Measurements from ENCODE around the gene PDE4B.

PDE4B gene

DNA sequence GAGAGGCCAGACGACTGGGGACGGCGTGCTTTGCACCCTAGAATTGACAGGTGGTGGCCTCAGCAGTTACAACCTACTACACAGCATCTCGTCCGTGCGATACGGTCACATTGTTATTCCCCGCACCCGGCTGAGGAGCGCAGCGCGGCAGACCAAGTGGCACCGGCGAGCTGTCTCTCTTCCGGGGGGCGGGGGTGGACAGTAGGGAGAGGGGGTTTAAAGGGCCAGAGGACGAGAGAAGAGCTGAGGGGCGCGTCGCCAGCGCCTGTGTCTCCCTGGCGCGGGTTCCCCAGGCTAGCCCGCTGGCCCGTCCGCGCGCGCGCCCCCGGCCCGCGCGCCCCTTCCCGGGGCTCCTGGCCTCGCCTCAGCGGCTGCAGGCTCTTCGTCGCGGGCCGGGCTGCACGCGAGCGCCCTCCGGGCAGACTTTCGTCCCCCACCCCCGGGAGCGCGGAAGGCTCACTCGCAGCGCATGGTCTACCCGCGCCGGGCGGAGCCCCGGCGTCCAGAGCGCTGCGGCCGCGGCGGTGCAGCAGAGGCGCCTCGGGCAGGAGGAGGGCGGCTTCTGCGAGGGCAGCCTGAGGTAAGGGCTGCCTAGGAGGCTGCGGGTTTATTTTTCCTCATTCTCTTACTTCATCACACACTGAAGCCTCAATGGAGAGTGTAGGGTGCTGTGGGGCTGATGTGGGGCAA, at the start of gene PDE4B:
Gene PDE4B (plus strand): TSS at position 227 of the 690 bp plus-strand sequence.
- DNase-seq (ENCODE audit: low read depth, low spot score): peak; percentile 69

DNA sequence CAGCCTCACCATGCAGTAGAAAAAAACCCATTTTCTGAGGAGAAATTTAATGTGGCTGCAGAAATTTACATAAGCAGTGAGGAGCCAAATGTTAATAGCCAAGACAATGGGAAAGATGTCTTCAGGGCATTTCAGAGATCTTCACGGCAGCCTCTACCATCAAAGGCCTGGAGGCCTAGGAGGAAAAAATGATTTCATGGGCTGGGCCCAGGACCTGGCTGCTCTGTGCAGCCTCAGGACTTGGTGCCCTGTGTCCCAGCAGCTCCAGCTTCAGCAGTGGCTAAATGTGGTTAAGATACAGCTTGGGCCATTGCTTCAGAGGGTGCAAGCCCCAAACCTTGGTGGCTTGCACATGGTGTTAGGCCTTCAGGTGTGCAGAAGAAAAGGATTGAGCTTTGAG, 48.0 kb upstream of the PDE4B start:
- no peak for DNase-seq (ENCODE audit: low read depth, low spot score)

DNA sequence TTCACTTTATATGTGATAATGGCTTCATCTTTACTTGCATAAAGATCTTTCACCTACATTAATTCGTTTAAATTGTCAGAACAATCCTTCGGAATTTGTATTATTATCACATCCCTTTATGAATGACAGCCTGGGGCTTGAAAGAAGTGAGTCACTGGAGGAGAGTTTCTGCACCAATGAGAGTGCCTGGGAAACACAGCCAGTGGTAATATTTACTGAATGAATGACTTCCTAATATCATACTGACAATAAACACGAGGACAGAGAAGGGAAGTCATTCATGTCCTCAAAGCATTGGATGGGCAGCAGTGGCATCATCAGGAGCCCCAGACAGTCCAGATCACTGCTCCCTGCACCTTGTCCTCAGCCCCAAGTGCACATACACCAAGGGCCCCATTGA, 40.7 kb upstream of the PDE4B start:
- DNase-seq (ENCODE audit: low read depth, low spot score): no peak

DNA sequence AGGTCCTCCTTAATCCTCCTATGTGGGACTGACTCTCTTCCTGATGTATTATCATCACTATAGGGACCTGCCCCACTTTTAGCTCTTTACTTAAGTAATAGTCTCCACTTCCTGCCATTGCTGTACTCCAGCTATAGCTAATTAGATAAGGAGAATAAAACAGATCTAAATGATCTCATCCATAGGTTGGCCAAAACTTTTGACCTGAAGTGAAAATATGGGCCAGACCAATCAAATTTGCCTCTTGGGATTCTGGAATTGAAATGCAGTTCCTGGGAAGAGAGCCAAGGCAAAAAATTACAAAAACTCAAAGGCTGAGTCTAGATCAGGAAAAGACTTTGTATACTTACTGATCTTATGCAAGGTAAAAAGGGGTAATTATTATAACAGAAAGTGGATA, 36.1 kb upstream of the PDE4B start:
- DNase-seq (ENCODE audit: low read depth, low spot score): peak; percentile 5

DNA sequence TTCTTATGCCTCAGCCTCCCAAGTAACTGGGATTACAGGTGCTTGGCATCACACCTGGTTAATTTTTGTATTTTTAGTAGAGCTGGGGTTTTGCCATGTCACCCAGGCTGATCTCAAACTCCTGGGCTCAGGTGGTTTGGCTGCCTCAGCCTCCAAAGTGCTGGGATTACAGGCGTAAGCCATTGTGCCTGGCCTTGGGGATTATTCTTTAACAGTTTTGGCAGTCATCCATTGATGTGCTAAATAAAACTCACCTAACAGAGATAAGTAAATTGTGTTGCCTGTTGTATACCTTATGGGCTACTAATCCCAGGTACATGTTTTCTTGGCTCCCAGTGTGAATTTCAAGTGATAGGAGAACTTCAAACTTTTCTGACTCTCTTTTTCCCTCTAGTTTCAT, 35.2 kb upstream of the PDE4B start:
- DNase-seq (ENCODE audit: low read depth, low spot score): no peak

DNA sequence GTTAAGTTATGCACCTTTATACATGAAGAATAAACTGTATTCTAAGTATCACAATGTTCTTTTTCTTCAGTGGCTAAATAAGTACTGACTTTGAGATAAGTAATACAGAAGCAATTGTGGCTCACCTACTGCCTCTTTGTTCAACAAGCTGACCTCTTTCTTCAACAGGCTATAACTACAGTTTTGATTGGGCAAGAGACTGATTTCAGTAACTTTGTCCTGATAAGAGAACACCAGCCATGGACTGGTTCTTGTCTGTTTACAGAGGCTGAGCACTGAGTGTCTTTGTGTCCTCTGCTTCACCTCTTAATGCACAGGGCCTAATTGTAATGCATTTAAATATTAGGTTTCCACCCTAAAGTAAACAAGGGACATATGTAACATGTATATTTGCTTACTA, 34.6 kb upstream of the PDE4B start:
- no peak for DNase-seq (ENCODE audit: low read depth, low spot score)

DNA sequence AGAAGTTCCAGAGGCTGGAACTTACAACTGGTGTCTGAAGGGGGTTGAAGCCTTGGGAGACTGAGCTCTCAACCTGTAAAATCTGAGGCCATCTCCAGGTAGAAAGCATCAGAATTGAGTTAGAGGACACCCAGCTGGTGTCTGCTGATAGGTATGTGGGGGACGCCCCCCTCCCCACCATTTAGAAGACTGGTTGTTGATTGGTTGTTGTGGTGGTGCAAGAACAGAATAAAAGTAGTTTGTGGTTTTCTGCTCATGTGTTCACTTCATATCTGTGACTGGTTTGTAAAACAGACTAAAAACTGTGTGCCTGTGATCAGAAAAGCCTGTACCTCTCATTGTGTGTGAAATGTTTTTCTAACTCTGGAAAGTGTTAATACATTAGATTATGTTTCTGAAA, 33.2 kb upstream of the PDE4B start:
- no peak for DNase-seq (ENCODE audit: low read depth, low spot score)

DNA sequence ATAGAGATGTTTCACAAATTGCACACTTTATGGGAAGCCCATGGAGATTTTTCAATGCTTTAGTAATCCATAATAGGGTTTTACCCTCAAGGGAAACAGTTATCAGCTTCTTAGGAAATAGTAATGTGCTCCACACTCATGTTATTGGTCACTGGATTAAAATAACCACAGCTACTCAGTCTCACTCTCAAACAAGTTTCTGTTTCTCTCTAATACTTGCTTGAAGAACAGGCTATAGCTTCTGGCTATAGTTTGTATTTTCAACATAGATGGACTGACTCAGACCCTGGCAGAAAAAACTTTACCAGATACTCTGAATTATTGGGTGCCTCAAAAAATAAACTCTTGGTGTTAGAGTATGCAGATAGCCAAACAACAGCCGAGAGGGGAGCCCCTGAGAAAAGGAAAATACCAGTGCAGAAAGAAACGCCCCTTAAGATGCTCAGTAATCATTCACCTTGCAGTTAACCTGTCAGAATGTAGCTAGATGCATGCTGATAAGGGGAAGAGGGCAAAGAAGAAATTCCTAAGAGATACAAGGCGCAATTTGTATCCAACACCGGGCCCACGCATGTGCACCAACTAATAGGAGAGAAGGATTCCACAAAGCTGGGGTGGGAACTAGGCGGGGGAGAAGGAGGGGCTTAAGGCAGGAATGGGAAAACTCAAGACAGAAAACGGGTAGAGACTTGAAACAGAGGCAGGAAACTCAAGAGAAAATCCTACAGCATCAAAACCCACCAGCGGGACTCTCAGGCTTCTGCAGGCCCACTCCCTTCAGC, 30.4 kb upstream of the PDE4B start:
- DNase-seq (ENCODE audit: low read depth, low spot score): no peak

DNA sequence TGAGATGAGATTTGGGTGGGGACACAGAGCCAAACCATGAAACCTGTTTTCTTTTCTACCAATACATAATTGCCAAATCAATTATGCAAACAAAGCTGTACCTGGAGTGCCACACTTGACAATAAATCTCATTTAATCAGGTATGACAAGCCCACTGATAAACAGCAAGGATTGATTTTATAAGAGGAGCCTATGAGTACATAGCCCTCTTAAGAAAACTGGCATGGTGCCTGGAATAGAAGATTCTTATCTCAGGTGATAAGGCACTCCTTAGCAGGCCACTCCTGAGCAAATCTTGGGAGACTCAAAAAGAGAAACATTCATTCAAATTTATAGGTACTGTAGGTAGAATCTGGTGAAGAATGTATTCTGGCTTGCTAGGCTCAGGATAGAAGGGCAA, 28.6 kb upstream of the PDE4B start:
- DNase-seq (ENCODE audit: low read depth, low spot score): no peak

DNA sequence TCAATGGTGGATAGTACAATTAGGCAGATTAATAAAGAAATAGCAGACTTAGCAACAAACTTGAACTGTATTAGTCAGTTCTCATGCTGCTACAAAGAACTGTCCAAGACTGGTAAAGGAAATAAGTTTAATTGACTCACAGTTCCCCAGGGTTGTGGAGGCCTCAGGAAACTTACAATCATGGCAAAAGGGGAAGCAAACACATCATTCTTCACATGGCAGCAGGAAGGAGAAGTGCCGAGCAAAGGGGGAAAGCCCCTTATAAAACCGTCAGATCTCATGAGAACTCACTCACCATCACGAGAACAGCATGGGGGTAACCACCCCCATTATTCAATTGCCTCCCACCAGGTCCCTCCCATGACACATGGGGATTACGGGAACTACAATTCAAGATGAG, 27.1 kb upstream of the PDE4B start:
- DNase-seq (ENCODE audit: low read depth, low spot score): no peak

DNA sequence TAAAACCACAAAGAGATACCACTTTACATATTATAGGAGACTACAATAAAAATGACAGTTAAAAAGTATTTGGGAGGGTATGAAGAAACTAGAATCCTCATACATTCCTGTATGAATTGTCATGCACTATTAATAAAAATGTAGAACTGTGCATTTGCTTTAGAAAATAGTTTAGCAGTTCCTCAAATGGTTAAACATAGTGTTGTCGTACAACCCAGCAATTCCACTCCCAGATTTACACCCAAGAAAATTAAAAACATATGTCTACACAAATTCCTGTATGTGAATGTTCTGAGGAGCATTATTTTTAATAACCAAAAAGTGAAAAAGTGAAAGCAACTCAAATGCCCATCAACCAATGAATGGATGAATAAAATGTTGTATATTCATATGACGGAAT, 23.1 kb upstream of the PDE4B start:
- DNase-seq (ENCODE audit: low read depth, low spot score): no peak

DNA sequence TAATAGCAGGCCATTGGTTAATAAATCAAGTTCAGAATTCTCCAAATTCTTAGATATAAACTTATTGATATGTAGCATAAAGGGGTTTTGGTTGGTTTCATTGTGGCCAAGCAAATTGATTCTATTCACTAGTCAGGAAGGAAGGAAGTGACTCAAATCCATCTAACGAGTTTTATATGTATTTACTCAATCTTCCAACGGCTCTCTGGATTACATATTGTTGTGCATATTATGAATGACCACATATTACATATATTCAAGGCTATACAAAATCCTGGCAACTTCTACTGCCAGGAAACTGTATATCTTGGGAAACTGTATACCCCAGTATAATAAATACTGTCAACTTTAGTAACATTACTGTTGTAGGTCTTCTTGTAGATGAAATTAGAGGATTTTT, 20.1 kb upstream of the PDE4B start:
- DNase-seq (ENCODE audit: low read depth, low spot score): no peak

DNA sequence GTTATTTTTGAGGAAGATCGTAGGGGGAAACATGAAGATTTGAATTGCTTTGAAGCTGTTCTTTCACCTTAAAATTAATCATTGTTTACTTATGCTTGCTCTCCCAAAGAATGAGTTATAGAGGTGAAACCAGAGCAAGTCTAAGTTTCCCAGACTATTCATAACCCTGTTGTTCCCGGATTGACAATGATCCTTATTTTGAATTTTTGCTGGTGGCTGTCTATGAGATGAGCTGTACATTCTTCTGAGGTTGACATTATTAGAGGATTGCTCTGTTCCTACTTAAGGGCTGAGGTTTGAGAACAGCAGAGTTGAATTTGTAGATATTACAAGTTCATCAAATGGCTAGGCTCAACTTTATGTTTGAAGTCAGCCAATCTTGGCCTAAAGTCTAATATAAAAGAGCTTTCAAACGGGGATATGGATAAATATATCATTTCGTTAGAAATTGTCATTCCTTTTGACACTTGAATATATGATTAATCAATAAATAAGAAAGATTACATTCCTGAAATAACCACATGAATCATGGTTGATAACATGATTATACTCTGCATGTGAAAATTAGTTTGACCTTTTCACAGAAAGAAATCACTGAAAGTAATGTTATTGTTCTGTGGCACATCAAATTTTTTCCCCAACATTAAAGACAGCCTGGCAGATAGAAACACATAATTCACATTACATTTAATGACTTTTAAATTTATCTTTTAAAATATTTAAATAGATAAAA, 19.1 kb upstream of the PDE4B start:
- DNase-seq (ENCODE audit: low read depth, low spot score): peak; percentile 11

DNA sequence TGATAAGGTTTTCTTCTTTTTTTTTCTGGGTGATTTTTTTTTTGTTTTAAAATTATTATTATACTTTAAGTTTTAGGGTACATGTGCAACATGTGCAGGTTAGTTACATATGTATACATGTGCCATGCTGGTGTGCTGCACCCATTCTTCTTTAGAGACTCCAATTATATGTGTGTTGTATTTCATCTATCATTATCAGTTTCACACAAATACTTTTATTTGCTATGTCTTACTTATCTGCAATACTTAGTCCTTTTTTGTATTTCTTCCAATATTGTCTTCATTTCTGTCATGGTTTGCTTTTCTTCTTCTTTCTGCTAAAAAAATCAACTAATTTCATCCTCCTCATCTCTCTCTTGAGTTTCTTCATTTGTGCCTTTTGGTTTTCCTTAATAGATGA, 3.9 kb upstream of the PDE4B start:
- no peak for DNase-seq (ENCODE audit: low read depth, low spot score)

DNA sequence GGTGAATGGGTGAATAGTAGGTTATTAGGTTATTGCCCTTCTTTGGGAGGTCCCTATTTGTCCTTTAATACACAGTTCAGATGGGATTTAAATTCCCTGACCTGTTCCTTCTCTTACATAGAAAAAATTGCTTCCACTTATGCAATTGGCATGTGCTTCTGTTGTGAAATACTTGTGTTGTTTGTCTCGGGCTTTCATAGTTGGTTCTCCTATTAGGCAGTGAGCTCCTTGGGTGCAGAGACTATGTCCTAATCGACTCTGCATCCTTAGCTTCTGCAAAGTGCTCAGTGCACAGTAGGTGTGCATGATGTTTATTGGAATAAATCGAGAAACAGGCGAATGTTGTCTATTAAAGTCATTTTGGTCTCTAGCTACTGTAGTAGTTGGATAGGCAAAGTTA, 1.3 kb upstream of the PDE4B start:
- DNase-seq (ENCODE audit: low read depth, low spot score): no peak

DNA sequence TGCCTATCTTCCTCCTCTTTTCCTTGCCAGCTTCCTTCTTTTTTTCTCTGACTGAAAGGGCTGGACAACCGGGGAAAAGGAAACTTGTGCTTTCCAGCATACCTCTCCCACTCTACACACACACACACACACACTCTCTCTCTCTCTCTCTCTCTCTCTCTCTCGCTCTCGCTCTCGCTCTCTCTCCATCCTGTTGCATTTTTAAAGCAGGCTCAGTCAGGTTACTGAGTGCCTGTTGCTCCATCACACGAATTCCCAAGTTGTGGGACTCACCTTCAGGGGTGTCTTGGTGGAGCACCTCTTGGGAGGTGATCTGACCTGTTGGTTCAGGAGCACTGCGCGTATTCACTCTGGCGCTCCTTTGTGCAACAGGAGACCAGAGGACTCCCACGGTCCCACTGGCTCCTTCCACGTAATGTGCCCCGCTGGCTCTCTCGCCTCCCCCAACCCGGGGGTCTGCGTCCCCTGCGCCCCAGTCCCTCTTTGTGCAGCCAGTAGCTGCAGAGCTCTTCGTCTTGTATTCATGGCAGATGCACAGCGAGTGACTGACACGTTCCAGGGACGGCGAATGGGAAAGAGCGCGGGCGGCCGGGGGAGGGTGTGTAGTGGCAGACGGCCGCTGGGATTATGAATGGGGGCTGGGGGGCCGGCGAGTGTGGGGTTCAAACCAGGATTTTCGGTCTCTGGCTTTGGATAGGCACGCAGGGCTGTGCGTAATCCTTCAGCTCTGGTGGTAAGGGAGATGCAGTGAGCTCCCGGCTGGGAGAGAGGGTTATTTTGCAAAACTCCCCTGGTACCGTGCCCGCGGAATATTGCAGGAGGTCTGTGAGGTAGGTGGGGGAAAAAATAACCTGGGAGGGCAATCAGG, 660 bp upstream of the PDE4B start:
- DNase-seq (ENCODE audit: low read depth, low spot score): peak; percentile 57

DNA sequence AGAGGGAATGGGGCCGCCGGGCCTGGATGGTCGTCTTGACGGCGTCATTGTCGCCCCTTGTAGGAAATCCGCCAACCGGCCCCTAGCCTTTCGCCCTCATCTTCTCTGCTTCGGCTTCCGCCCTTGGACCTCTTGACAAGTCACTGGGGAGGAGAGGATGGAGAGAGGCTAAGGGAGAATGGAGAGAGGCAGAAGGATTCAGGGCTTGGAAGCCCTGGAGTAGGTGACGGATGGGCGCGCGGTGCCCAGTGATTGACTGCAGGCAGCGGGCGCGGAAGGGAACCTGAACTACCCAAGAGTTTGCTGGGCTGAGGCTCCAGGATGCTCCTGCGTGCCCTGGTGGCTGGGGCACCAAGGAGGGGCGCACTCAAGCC, 651 bp downstream of the PDE4B start:
- peak; percentile 34 for DNase-seq (ENCODE audit: low read depth, low spot score)

DNA sequence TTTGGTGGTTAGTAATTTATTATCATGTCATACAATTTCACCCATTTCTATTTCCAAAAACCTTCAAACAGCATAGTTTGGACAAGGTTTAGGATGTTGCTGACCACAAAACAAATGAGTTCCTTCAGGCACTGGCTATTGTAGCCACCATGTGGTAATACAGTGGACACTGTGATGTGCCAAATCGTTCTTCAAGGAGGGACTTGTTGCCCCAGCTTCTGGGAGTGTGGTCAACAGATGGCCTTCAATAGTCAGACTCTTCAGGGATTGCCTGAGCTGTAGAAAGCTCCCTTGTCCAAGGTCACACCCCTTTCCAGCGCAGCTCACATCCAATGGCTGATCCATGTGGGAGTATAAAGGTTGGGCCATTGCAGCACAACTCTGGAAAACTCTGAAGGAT, 2.6 kb downstream of the PDE4B start:
- DNase-seq (ENCODE audit: low read depth, low spot score): no peak

DNA sequence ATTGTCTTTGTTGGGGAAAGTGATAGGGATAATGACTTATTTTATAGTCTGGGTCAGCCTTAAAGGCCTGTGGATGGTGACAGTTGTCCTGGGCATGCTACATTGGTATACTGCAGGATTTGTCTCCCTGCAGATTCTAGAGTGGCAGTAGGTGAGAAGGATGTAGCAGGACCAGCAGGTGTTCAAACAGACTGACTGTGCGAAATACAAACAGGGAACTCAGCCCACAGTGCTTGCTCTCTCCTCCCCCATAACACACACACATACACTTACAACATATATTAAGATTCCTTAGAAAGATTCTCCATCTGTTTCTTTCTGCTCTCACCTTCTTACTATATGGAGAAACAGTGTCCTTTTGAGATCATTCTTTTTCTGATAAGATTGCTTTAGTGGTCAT, 6.9 kb downstream of the PDE4B start:
- no peak for DNase-seq (ENCODE audit: low read depth, low spot score)

DNA sequence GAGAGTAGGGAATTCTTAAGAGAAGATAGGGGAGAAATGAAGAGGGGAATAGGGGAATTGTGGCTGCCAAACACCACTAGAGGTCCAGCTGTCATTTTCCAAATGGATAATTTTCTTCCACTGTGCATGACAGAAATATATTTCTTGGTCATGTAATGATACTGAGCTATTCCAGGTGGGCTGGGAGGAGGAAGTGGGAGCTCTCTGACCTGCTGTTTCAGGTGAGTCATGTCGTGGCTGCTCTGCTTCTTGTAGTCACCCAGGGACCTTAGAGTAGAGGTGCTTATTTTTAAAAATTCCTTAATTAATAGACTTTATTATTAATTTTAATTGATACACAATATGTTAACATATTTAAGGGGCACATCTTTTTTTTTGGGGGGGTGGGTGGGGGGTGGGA, 11.9 kb downstream of the PDE4B start:
- no peak for DNase-seq (ENCODE audit: low read depth, low spot score)

DNA sequence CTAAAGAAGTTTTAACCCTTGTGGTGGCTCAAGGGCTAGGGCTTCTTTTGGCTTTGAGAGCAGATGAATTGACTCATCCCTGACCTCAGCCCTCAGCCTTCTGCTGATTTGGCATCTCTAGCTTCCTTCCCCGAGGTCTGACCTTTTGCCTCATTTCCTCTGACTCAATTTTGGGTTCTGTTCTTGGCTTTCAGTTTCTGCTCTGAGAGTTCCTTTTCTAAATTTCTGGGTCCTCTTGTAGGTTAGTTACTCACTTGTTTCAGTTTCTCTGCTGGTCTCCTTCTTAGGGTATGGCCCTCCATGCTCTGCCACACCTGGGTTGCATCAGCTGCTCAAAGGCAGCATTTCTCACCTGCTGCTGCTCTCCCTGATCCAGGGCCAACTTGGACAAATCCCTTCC, 19.4 kb downstream of the PDE4B start:
- DNase-seq (ENCODE audit: low read depth, low spot score): peak; percentile 66

DNA sequence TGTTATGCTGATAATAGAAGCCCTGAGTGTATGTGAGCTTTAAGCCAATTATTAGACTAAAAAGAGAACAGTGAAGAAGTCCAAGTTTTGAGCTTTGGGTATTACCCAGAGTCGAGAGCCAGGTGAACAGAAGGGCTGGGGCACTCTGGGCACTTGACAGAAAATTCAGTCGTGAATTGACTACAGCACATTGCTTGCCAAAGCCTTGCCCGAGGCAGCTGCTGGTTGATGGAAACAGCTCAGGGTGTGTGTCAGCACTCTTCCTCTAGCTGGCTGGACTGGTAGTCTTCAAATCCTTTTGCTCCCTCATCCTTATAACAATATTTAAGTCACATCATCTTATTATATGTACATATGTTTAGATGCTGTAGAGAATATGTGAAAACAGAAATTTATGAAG, 21.3 kb downstream of the PDE4B start:
- peak; percentile 36 for DNase-seq (ENCODE audit: low read depth, low spot score)
